22Rv1 (cell line): Measurements from ENCODE around the gene HIVEP2.

Experiments
- H3K27ac ChIP-seq: fragments of 450-650 bp; 2 replicates; pipeline ENCODE4 v1.5.1; 2017
- ZFX ChIP-seq: fragments of 450-650 bp; IDR thresholded peaks from 2 replicates; pipeline ENCODE4 v1.6.1; 2017; ENCODE audit warnings: antibody characterized with exemption, borderline replicate concordance
- TF ChIP-seq, protein P1 (sequence below): fragments of 450-650 bp; IDR thresholded peaks from 2 replicates; pipeline ENCODE4 v1.5.1; 2017; ENCODE audit warnings: mild to moderate bottlenecking

HIVEP2 gene

DNA sequence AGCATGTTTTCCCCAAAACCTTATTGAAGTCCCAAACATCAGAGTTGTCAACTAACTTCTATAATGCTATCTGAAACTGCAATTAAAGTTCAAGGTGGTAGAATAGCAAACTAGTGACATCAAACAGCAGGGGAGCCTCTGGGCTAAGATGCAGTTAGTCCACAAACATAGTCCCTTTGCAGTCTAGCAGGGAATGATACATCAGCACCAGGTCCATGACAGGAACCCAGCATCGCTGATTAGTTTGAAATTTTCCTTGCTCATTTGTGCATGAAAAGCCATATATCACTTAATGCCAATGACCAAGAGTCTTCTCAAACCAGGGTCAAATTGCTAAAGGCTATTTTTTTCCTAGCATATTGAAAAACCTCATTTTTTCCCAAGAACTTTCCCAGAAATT, 145.3 kb downstream of the HIVEP2 start:
- TF ChIP-seq, protein P1, sequence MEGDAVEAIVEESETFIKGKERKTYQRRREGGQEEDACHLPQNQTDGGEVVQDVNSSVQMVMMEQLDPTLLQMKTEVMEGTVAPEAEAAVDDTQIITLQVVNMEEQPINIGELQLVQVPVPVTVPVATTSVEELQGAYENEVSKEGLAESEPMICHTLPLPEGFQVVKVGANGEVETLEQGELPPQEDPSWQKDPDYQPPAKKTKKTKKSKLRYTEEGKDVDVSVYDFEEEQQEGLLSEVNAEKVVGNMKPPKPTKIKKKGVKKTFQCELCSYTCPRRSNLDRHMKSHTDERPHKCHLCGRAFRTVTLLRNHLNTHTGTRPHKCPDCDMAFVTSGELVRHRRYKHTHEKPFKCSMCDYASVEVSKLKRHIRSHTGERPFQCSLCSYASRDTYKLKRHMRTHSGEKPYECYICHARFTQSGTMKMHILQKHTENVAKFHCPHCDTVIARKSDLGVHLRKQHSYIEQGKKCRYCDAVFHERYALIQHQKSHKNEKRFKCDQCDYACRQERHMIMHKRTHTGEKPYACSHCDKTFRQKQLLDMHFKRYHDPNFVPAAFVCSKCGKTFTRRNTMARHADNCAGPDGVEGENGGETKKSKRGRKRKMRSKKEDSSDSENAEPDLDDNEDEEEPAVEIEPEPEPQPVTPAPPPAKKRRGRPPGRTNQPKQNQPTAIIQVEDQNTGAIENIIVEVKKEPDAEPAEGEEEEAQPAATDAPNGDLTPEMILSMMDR: no peak
- TF ChIP-seq ZFX: no peak
- no peak overlapping the region for H3K27ac ChIP-seq

DNA sequence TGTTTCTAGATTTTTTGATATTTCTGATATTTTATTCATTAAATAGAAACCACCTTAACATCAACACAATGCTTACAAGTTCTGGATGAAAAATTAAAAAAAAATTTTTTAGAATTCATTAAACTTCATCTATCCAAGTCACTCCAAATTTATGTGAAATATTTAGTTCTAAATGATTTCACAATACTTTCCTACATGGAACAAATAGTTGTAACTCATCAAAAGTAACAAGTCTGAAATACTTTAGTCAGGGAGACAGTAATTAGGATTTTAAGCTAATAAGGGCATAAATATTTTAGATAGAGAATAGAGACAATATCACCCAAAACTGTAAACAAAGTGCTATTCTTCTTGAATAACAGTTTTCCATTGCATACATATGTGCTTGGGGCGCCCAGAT, 147.8 kb downstream of the HIVEP2 start:
- H3K27ac ChIP-seq: no peak overlapping the region

GRCh38 chr6:142796571-142796970, 148.4 kb downstream of the HIVEP2 start:
- H3K27ac ChIP-seq: no peak overlapping the region
- TF ChIP-seq ZFX: no peak
- TF ChIP-seq, protein P1: no peak

More for the DNA sequence above, 147.8 kb downstream of the HIVEP2 start:
- TF ChIP-seq, protein P1: no peak
- no peak for TF ChIP-seq ZFX

DNA sequence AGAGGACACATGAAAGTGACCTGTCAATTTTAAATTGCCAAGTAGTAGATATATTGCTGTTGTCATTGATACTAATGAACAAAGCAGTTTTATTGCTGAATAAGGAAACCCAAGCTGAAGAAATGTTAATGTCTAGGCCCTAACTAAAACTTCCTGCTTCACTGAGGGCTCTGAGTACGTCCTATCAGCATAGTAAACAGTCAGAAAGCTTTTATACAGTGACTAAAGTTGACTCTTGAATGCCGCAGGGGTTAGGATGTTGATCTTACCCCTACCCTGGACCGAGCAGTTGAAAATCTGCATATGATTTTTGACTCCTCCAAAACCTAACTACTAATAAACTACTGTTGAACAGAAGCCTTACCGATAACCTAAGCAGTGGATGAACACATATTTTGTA, 149.0 kb downstream of the HIVEP2 start:
- TF ChIP-seq, protein P1: no peak
- no peak for TF ChIP-seq ZFX
- no peak overlapping the region for H3K27ac ChIP-seq

DNA sequence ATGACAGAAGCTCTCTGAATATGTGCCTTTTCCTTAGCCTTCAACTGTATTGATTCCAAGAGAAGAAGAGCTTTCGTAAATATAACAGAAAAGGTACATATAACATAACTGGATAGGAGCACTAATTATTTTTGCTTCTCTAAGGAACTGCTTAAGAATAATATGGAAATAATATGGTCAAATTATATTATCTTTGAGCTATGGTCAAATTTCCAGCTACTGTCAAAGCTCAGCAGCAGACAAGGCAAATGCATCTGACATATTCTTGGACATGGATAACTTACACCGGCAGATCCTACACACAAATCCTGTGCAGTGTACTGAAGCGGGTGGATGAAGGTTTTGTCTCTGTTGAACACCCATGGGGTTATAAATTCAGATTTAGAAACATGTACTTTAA, 150.6 kb downstream of the HIVEP2 start:
- no peak overlapping the region for H3K27ac ChIP-seq
- TF ChIP-seq, protein P1: no peak
- no peak for TF ChIP-seq ZFX

DNA sequence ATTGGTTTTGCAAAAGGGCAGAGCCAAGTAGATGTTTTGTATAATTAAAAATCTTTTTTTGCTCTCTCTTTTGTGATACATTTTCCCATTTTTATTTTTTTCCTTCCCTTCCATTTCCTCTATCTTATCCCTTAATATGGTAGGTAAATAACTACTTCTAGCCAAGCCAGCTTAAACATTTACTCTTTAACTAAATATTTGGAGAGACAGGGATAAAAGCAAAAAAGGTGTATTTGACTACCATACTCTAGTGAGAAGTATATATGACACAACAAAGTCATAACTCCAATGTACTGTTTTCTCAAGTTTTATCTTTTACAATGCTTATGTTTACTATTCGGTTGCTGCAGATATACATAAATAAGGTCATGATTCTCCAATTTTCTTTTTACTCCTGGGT, 154.7 kb downstream of the HIVEP2 start:
- TF ChIP-seq, protein P1: no peak
- no peak for TF ChIP-seq ZFX
- no peak overlapping the region for H3K27ac ChIP-seq

GRCh38 chr6:142787422-142787821, 157.6 kb downstream of the HIVEP2 start:
- no peak for TF ChIP-seq ZFX
- no peak overlapping the region for H3K27ac ChIP-seq

- H3K27ac ChIP-seq: no peak overlapping the region
- TF ChIP-seq ZFX: no peak
- TF ChIP-seq, protein P1: no peak
Measured at GRCh38 chr6:142786476-142786875, 158.5 kb downstream of the HIVEP2 start.
